ENCODE results near the gene ZNF638.

GRCh38 chr2:71370015-71370414, 38.4 kb downstream of the ZNF638 start:
- no peak for TF ChIP-seq CTCF (IDR thresholded peaks at IDR 0.05)
- no peak for TF ChIP-seq POLR2A (IDR thresholded peaks at IDR 0.05)
- no peak for TF ChIP-seq EP300 (IDR thresholded peaks at IDR 0.05)
